Activated naive CD8-positive, alpha-beta T cell treated with anti-CD3 and anti-CD28 coated beads, Interleukin-2, amount 50 U/mL, for 24 hours (primary cell): ENCODE measurements around the gene ADISSP.
A peak's percentile ranks its signal among the peaks of the same experiment; 100 is the strongest.

Experiments used
- ATAC-seq: fragments of 150-1000 bp; cut with Tn5 transposase; one replicate; pipeline ENCODE4 v1.10.0; 2021
- DNase-seq: peaks from one replicate; pipeline ENCODE4 v3.0.0; 2021
- H3K27ac Mint-ChIP-seq: one replicate; pipeline ENCODE4 v1.8.0; 2021; ENCODE audit warnings: mild to moderate bottlenecking, mixed read lengths
- H3K27me3 Mint-ChIP-seq: one replicate; pipeline ENCODE4 v1.8.0; 2021; ENCODE audit warnings: mixed read lengths
- H3K36me3 Mint-ChIP-seq: one replicate; pipeline ENCODE4 v1.8.0; 2021; ENCODE audit warnings: low read depth, mixed read lengths
- H3K4me1 Mint-ChIP-seq: one replicate; pipeline ENCODE4 v1.8.0; 2021; ENCODE audit warnings: mixed read lengths
- H3K4me3 Mint-ChIP-seq: one replicate; pipeline ENCODE4 v1.8.0; 2021; ENCODE audit warnings: mild to moderate bottlenecking, moderate library complexity, mixed read lengths
- H3K9me3 Mint-ChIP-seq: one replicate; pipeline ENCODE4 v1.8.0; 2021; ENCODE audit warnings: mixed read lengths

The ADISSP gene

DNA sequence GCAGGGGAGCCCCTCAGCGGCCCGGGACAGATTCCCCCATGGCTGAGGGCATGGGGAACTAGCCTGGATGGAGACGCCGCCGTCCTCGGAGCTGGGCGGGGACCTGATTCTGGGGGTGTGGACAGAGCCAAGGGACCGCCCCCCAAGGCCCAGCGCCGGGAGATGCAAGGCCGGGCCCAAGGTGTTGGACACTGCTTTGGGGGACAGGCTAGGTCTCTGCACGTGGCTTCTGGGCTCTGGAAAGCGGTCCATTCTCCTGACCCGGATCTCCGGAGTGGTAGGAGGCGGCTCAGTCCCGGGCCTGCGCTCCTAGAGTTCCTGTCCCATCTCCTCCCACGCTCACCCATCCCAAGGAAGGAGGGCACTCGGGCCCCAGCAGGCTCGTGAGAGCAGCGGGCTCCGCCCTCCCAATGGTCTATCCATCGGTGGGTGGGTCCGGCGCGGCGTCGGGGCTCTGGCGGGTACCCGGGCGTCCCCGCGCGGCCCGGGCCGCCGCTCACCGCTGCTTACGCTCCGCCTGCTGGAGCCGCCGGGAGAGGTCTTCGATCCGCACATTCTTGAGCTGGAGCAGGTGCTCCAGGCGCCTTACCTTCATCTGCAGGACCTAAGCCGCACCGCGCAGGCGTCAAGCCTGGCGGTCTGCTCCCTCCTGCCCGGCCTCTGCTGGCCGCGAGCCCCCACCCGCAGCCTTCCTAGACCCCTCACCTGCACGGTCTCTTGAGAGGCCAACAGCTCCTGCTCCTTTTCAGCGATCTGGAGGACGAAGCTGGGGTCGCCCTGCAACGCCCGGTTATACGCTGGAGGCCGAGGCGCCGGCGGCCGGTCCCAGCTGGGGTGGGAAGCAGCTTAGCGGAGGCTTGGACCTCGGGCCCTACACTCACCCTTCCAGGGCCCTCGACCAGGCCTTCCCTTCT lies 10.4 kb upstream of the ADISSP start:
- peak overlapping the region; percentile 65 for H3K4me3 Mint-ChIP-seq
- peaks cover 10% of the 10 kb centered on the region for H3K27me3 Mint-ChIP-seq
- H3K9me3 Mint-ChIP-seq: no peaks in the 10 kb centered on the region
- DNase-seq (peak; percentile 59), ATAC-seq (peak; percentile 60)
- peaks cover 28% of the 10 kb centered on the region for H3K4me1 Mint-ChIP-seq
- no peak overlapping the region for H3K27ac Mint-ChIP-seq
- H3K36me3 Mint-ChIP-seq: no peaks in the 10 kb centered on the region

DNA sequence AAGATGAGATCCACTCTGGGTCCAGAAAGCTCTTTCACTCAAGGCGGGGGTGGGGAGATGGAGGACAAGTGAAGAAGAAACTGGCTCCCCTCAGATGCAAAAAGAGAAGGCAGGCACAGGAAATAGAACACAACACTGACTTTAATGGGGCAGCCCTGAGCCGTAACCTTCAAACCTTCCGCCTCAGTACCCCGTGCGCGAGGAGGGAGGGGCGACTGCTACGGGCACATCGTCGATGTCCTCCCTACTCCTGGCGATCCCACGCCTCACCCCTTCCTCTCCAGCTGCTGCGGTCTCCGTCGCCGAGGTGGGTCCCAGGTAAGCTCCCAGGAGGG lies 9.8 kb upstream of the ADISSP start:
- Mint-ChIP-seq H3K27ac (no peak overlapping the region), H3K9me3 (no peaks in the 10 kb centered on the region), H3K27me3 (peaks cover 10% of the 10 kb centered on the region), H3K36me3 (no peaks in the 10 kb centered on the region), H3K4me3 (peak overlapping the region; percentile 65), H3K4me1 (peaks cover 28% of the 10 kb centered on the region)
- DNase-seq (no peak), ATAC-seq (peak; percentile 20)

DNA sequence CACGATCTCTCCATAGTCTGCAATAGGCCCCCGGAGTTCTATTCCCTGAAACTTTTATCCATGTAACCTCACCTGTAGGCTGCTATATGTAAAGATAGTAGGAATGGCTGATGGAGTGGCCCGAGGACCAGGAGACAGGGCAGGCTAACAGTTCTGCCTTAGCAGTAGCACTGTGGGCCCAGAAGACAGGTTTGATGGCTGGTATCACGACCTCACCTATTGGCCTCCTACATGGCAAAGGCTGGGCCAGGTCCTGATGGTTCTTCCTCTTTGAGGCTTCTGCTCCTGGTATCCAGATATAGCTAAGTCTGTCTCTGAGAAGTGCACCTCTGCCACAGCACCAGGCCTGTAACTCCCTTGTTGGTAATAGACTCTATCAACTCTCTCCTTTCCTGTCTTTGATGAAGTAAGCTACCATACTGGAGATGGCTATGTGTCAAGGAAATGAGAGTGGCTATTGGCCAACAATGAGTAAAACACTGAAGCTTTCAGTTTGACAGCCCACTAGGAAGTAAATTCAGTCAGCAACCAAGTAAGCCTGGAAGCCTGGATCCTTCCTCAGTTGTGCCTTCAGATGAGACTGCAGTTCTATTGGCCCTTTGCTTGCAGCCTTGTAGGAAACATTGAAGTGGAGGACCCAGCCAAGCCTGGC lies 8.0 kb upstream of the ADISSP start:
- no peak for ATAC-seq

DNA sequence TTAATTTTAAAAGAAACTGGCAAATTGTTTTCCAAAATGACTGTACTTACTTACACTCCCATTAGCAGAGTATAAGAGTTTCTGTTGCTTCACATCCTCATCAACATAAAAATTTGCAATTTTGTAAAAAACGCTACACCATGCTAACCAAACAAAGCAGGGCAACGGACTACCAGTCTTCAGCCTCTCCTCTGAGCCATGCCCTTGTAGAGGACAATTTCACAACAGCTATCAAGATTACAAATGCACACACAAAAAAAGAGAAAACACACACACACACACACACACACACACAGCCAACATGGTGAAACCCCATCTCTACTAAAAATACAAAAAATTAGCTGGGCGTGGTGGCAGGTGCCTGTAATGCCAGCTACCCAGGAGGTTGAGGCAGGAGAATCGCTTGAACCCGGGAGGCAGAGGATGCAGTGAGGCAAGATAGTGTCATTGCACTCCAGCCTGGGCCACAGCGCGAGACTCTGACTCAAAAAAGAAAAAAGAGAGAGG lies 4.1 kb upstream of the ADISSP start:
- no peaks in the 10 kb centered on the region for H3K36me3 Mint-ChIP-seq
- no peak for DNase-seq
- no peaks in the 10 kb centered on the region for H3K9me3 Mint-ChIP-seq

More for the DNA sequence above, 8.0 kb upstream of the ADISSP start:
- no peak overlapping the region for H3K4me3 Mint-ChIP-seq
- no peaks in the 10 kb centered on the region for H3K36me3 Mint-ChIP-seq
- H3K27ac Mint-ChIP-seq: no peak overlapping the region
- H3K27me3 Mint-ChIP-seq: peaks cover 10% of the 10 kb centered on the region
- no peak for DNase-seq
- no peaks in the 10 kb centered on the region for H3K9me3 Mint-ChIP-seq
- H3K4me1 Mint-ChIP-seq: peaks cover 13% of the 10 kb centered on the region

DNA sequence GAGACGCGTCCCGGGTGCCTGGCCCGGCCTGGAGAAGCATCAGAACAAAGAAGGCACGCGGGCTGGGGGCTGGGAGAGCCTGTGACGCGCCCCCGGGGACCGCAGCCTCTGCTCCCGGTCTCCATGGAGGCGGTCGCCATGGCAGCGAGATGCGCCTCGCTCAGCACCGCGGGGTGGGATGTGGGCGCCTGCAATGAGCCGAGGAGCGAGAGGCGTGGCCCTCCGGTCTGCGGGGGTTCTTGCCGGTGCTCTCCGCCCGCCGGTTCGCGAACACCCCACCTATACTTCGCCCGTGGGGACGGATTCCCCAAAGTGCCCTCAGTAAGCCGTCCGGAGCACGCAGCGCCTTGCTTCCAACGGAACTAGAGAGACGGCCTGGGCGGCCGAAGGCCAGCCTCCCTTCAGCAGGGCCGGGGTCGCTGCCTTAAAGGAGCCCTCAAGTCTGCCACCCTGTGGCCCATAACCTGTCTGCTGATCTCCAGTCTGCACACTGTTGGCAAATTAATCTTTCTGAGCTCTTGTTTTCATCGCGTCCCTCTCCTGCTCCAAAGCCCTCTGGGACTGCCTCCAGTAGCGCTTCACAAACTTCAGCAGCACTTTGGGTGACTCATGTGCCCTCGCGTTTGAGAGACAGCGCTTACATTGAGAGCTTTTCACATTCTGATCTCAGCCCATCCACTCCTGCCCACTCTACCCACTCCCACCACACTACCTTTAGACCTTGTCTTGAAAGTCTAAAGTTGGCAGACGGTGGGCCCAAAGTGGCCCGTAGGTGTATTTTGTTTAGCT lies 983 bp upstream of the ADISSP start:
- peak overlapping the region; percentile 89 for H3K27ac Mint-ChIP-seq
- no peaks in the 10 kb centered on the region for H3K36me3 Mint-ChIP-seq
- H3K9me3 Mint-ChIP-seq: no peaks in the 10 kb centered on the region
- H3K4me1 Mint-ChIP-seq: peaks cover 27% of the 10 kb centered on the region
- no peaks in the 10 kb centered on the region for H3K27me3 Mint-ChIP-seq
- DNase-seq (peak; percentile 81), ATAC-seq (peak; percentile 64)
- peak overlapping the region; percentile 88 for H3K4me3 Mint-ChIP-seq

More for the DNA sequence above, 4.1 kb upstream of the ADISSP start:
- no peak overlapping the region for H3K4me3 Mint-ChIP-seq
- no peak for ATAC-seq
- no peaks in the 10 kb centered on the region for H3K27me3 Mint-ChIP-seq
- peaks cover 17% of the 10 kb centered on the region for H3K4me1 Mint-ChIP-seq
- H3K27ac Mint-ChIP-seq: no peak overlapping the region

DNA sequence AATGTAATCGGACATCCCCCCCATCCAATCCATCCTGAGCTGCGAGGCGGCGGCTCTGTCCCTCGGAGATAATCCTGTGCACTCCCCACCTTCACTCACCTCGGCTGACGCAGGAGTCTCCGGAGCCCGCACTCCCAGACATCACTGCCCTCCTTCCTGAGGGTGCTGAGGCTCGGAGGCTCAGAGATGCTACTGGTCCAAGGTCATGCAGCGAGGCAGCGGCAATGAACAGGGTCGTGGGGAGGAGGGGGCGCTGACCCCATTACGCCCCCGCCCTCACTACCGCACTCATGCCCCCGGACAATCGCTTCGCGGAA lies 485 bp downstream of the ADISSP start:
- H3K36me3 Mint-ChIP-seq: no peaks in the 10 kb centered on the region
- H3K4me1 Mint-ChIP-seq: peaks cover 27% of the 10 kb centered on the region
- H3K4me3 Mint-ChIP-seq: peak overlapping the region; percentile 88
- DNase-seq: peak; percentile 34
- H3K27ac Mint-ChIP-seq: peak overlapping the region; percentile 76
- no peaks in the 10 kb centered on the region for H3K27me3 Mint-ChIP-seq
- no peaks in the 10 kb centered on the region for H3K9me3 Mint-ChIP-seq
- no peak for ATAC-seq

DNA sequence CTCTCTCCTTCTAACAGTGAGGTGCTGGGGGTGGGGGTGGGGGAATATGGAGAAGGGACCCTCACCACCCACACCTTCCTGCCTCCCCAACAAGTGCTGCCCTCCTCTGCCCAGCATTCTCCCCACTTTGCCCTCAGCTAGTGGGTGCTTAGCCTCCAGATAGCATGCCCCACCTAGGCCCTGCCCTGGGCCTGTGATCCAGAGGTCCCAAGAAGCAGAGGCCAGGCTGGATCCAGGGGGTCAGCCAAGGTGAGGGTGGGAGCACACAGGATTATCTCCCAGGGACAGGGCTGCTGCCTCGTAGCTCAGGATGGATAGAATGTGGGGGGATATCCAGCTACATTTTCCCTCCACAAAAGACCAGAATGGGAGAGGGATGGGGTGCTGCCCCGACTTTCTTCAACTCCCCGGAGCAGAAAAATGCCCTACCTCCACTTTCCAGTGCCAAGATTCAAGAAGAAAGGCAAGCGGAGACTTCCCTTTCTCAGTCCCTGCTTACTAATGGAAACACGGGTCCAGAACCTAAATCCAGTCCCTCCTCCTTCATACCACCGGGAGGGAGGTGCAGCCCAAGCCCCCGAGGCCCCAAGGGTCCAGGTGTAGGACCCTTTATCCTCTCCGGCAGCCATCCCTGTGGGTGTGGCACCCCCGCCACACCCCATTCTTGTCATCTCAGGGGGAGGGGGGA lies 987 bp downstream of the ADISSP start:
- peaks cover 27% of the 10 kb centered on the region for H3K4me1 Mint-ChIP-seq
- ATAC-seq: no peak
- H3K27ac Mint-ChIP-seq: peak overlapping the region; percentile 76

DNA sequence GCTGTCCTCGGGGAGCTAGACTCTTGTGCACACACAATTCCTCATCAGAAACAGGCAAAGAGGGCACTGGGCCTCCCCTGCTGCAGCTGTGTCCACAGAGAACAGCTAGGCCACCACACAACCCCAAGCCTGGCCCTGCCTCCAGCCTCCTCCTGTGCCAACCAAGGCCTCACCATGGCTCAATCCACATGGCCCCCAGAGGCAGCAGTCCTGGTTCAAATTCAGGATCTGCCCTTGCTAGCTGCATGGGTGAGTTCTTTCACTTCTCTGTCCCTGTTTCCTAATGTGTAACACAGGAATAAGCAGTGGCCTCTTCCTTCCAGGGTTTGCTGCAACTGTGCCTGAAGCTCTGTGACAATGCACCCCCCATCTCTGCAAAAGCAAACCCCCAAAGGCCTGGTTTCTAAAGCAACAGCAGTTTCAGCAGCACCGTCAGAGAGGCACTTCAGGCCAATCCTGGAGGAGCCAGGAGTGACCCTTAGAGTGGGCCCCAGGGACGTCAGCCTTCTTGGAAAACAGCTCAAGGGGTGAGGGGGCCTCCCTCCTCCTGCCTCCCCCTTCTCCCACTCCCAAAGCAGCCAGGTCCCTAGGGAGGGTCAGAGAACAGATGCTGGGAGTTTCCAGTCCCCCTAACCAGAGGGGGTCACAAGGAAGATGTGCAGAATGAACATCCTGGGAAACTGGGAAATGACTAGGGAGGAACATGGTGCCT lies 2.2 kb downstream of the ADISSP start:
- Mint-ChIP-seq H3K4me3 (peak overlapping the region; percentile 88), H3K4me1 (peaks cover 27% of the 10 kb centered on the region), H3K36me3 (peaks cover 3% of the 10 kb centered on the region), H3K9me3 (no peaks in the 10 kb centered on the region), H3K27me3 (no peaks in the 10 kb centered on the region), H3K27ac (no peak overlapping the region)
- no peak for ATAC-seq
- DNase-seq: no peak

More for the DNA sequence above, 987 bp downstream of the ADISSP start:
- no peaks in the 10 kb centered on the region for H3K9me3 Mint-ChIP-seq
- H3K36me3 Mint-ChIP-seq: peaks cover 3% of the 10 kb centered on the region
- no peaks in the 10 kb centered on the region for H3K27me3 Mint-ChIP-seq
- no peak for DNase-seq
- peak overlapping the region; percentile 88 for H3K4me3 Mint-ChIP-seq

DNA sequence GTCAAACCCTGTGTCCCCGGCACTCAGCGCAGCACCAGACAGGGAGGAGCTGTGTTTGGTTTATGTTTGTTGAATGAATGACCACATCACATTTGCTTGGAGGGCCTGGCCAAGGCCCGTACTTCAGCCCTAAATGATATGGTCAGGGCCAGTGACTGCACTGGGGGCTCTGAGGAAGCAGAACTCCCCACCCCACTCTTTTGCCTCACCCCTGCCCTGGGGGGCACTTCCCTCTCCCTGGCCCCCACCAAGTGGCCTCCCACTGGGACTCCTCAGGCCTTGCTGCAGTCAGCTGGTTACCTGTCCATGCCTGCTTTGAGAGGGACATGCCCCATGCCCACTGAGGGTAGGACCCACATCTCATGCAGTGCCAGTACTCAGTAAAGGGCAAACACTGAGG lies 2.9 kb downstream of the ADISSP start:
- Mint-ChIP-seq H3K36me3 (peaks cover 3% of the 10 kb centered on the region), H3K27me3 (no peaks in the 10 kb centered on the region), H3K9me3 (no peaks in the 10 kb centered on the region), H3K4me1 (peaks cover 26% of the 10 kb centered on the region), H3K4me3 (no peak overlapping the region), H3K27ac (no peak overlapping the region)
- DNase-seq (no peak), ATAC-seq (no peak)

DNA sequence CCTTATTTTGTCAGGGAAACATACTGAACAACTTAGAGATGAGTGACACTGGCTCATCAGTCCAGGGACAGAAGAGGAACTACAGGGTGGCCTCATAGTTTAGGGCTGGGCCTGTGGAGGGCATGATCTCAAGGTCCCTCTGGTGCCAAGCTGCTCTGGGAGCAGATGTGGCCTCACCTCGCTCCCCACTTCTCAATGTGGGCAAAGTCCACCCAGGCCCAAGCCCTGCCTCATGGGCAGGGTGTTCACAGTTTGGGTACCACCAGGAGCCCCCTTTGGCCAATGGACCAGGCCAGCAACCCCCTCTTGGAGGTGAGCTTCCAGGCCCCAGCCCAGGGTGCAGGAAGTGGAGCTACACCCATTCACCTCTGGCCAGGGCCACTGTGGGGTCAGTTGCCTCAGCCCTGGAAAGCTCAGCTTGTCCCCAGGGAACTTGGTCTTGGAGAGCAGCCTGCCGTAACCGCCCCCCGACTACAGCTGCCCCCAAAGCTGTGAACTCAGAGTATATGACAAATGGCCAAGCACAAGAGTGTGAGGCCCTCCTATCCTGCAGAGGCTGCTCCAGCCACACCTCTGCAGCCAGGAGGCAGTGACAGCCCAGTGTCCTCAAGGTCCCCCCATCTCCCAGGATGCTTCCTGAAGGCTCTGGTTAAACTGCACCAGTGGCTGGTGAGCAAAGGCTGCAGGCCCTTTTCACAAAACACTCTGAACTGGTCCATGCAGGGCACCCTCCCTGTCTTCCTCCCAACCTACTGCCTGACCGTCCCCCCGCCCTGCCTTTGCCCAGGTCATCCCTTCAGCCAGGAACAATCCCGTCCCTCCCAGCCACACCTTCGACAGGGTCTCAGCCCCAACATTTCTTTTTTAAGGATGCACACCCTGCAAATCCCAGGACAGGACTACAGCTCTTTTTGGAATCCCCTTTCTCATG lies 3.6 kb downstream of the ADISSP start:
- H3K27me3 Mint-ChIP-seq: no peaks in the 10 kb centered on the region
- H3K4me3 Mint-ChIP-seq: no peak overlapping the region
- peaks cover 3% of the 10 kb centered on the region for H3K36me3 Mint-ChIP-seq
- DNase-seq (no peak), ATAC-seq (no peak)
- no peak overlapping the region for H3K27ac Mint-ChIP-seq
- H3K9me3 Mint-ChIP-seq: no peaks in the 10 kb centered on the region
- peaks cover 21% of the 10 kb centered on the region for H3K4me1 Mint-ChIP-seq

DNA sequence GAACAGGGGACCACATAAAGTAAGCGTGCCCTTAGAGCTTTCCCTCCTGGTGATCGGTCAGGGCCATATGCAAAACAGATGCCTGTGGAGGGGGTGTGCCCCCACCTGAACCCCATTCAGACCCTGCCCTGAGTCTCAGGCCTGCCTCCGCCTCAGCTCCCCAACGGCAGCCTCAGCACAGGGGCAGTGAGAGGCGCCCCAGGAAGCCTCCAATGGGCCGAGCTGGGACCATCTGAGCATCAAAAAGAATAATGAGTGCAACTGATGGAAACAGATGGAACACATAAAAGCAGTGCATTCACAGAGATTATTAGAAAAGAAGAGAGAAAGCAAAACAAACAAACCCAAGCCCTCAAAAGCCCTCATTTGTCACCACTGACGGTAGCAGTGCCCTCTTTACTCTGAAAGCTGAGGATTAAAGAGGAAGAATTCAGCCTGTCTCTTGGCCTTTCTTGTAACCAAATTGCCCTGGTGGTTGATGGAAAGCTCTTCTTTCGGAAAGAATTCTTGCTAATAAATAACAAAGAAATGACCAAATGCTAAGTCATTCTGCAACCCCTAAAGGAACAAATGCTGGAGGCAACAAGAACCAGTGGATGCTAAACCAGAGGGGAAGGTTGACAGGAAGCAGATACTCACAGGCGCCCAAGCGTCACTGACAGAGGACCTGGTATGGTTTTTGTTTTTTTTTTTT lies 6.8 kb downstream of the ADISSP start:
- ATAC-seq (no peak), DNase-seq (no peak)
- H3K4me3 Mint-ChIP-seq: no peak overlapping the region
- no peak overlapping the region for H3K27ac Mint-ChIP-seq
- peaks cover 10% of the 10 kb centered on the region for H3K36me3 Mint-ChIP-seq
- H3K9me3 Mint-ChIP-seq: no peaks in the 10 kb centered on the region
- peaks cover 2% of the 10 kb centered on the region for H3K4me1 Mint-ChIP-seq
- H3K27me3 Mint-ChIP-seq: no peaks in the 10 kb centered on the region

DNA sequence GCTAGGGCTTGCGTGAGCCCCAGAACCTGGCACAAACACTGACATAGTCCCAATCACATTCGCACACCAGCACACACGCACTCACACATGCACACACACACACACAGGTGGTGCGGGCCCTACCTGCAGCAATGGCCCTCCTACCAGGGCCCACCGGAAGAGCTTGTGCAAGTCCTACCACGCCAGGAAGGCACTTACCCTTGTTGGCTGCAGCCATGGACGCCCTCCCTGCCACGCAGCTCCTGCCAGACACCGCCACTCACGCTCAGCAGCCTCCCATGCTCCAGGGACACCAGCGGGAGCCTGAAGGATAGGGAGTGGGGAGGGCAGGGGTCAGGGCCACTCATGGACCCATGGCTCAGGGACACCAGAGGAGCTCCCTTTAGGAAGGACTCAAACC lies 7.7 kb downstream of the ADISSP start:
- H3K36me3 Mint-ChIP-seq: peaks cover 10% of the 10 kb centered on the region
- H3K4me3 Mint-ChIP-seq: no peak overlapping the region
- H3K27me3 Mint-ChIP-seq: no peaks in the 10 kb centered on the region
- no peaks in the 10 kb centered on the region for H3K9me3 Mint-ChIP-seq
- H3K4me1 Mint-ChIP-seq: no peaks in the 10 kb centered on the region
- ATAC-seq (peak; percentile 16), DNase-seq (no peak)
- H3K27ac Mint-ChIP-seq: no peak overlapping the region
